GM12892 (cell line): ENCODE results near the gene GBF1.

Experiments
- POLR2A ChIP-seq: IDR thresholded peaks from 2 replicates; pipeline ENCODE4 v1.6.1; 2011; ENCODE audit warnings: low read depth, low read length, control low read depth
- POLR2AphosphoS5 ChIP-seq: IDR thresholded peaks from 2 replicates; pipeline ENCODE4 v1.6.1; 2011; ENCODE audit warnings: low read depth, low read length, control low read depth
- TAF1 ChIP-seq: IDR thresholded peaks from 2 replicates; pipeline ENCODE4 v1.6.1; 2011; ENCODE audit warnings: low read depth, mild to moderate bottlenecking, control low read depth, low read length, borderline replicate concordance

DNA sequence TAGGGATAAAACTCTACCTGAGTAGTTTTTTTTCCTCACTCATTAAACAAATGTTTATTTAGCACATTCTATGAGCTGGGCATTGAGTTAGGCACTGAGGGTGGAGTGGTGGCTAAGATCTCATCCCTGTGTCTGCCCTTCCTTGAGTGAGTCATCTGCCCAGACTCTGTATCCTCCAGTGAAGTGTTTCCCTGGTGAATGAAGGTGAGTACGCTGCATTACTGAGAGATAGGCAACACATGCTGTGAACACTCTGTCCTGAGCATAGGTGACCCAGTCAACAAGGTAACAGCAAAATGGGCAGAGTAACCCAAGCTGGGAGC lies 9.8 kb upstream of the GBF1 start:
- TF ChIP-seq POLR2A (no peak), POLR2AphosphoS5 (no peak), TAF1 (no peak)
